Measurements from ENCODE around the gene APOA5.
"Not testable (repeated sequence)": the region's sequence is repeated elsewhere in the genome, so short reads cannot be mapped to it uniquely, and the experiment has no call there.

The APOA5 gene

DNA sequence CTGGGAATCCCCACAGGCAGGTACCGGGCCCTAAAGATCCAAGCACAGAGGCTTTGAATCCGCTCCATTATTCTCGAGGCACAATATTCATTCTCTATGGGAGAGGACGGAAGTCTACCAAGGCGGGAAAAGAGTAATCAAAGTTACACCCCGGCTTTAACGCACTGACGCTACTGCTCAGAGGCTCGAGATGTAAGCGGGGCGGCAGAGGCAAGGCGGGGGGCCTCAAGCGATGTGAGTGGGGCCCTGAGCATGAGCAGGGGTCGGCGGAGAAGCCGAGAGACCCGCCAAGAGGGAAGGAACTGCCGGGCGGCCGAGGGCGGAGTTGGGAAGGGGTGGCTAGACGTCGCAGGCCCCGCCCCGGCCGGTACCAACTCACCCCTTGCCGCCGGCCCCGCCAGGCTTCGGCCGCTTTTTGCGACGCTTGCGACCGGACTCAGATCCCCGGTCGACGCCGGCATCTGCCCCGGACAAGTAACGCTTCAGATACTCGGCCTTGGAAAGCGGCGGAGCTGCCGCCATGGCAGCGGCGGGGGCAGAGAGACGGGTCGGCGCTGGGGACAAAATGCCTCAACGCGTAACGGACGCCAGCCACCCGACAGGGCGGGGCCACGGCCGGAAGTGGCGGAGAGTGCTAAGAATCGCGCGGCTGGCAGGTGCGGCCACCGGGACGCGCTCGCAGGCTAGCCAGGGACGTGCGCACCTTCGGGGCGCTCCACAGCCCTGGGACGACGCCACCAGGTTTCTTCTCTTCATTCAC lies 19.1 kb downstream of the APOA5 start, which contains the start of gene BUD13:
BUD13 (minus strand) TSS at position 545 of the 760 bp plus-strand sequence; CDS start at position 522, 23 bp downstream.
- DNase-seq: peak; percentile 88 to 96 (median 92)

- DNase-seq: no peak
Measured at GRCh38 chr11:116771935-116772334, 19.7 kb downstream of the APOA5 start.

- no peak for DNase-seq
Measured at GRCh38 chr11:116762132-116762531, 29.5 kb downstream of the APOA5 start.

- not testable (repeated sequence) for DNase-seq
Measured at GRCh38 chr11:116756044-116756443, 35.6 kb downstream of the APOA5 start.

- peak; percentile 21 to 45 (median 38) for DNase-seq
Measured at GRCh38 chr11:116750070-116750718, 41.5 kb downstream of the APOA5 start.

DNA sequence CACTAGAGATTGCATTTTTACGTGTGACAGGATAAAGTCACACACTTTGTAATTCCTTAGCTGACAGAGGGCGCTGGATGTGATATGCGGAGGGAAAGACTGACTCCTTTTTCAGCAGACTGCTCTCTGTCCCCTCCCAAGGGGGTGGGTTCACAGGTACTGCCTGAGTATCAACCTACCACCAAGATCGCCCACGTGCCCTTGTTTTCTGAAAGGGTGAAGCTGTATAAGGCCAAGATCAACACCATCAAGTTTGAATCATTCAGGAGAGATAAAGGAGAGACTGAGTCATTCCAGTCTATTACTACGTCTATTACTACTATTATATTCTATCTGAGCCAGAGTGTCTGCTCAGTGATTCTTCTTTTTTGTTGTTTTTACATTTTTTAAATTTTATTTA lies 49.6 kb downstream of the APOA5 start:
- no peak for DNase-seq

DNA sequence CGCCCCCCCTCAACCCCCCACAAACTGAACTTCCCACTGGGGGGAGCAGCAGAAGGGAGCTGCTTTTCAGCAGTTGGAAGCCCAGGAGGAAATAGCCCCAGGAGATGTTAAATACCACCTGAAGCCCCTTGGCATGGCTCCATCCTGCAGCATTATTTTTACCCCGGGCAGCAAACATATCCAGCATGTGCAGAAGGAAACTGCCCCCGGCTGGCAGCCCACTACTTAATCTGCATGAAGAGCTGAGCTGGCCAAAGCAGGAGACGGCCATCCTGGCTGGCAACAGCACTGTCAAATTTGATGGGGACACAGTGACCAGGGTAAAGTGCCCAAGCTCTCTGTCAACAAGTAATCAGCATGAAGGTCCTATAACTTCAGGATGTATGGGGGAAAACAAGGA lies 50.9 kb downstream of the APOA5 start:
- no peak for DNase-seq
